Skeletal muscle tissue (tissue), 4 donors: ENCODE data around the gene PRKG1. TPM values are rescaled to one million over a fixed set of nuclear protein-coding genes. Genes with fewer than 3 reads are reported as not detected.

Experiments used
- H3K27ac ChIP-seq: one replicate; pipeline ENCODE4 v1.7.0; 2013; ENCODE audit warnings: mild to moderate bottlenecking, low read depth, low read length, inconsistent platforms
- H3K27me3 ChIP-seq, 3 donors: one replicate each; pipeline ENCODE4 v1.7.0; 2013; ENCODE audit warnings: low read length in 3 of 3; ENCODE audit not compliant: control insufficient read depth in 3 of 3, insufficient read depth in 3 of 3
- H3K36me3 ChIP-seq, 3 donors: one replicate each; pipeline ENCODE4 v1.7.0; 2013; ENCODE audit warnings: low read length in 3 of 3; ENCODE audit not compliant: control insufficient read depth in 3 of 3, insufficient read depth in 3 of 3
- H3K4me1 ChIP-seq, 3 donors: one replicate each; pipeline ENCODE4 v1.7.0; 2013; ENCODE audit warnings: low read length in 3 of 3, mild to moderate bottlenecking in 3 of 3; ENCODE audit not compliant: control insufficient read depth in 3 of 3, insufficient read depth in 3 of 3
- H3K4me3 ChIP-seq, 3 donors: one replicate each; pipeline ENCODE4 v1.7.0; 2013; ENCODE audit warnings: low read length in 3 of 3
- H3K9ac ChIP-seq, 3 donors: one replicate each; pipeline ENCODE4 v1.7.0; 2013; ENCODE audit warnings: low read length in 3 of 3, mild to moderate bottlenecking in 3 of 3, moderate library complexity in 2 of 3, low read depth in 1 of 3
- H3K9me3 ChIP-seq, 3 donors: one replicate each; pipeline ENCODE4 v1.7.0; 2013; ENCODE audit warnings: low read length in 3 of 3; ENCODE audit not compliant: control insufficient read depth in 3 of 3
- total RNA-seq: library from RNA; depleted of rRNA; stranded (reverse); fragments of >200 nt; gene quantifications from one replicate; pipeline ENCODE4 v1.2.3, GENCODE V29; 2014
- donor health status: Osteomylitis.

The PRKG1 gene
- total RNA-seq, 1 donor from 2014 or later, result 44.9 TPM

GRCh38 chr10:52110576-52110975 is 1036.3 kb downstream of the PRKG1 start:
- no peaks in the 10 kb centered on the region for H3K36me3 ChIP-seq
- no peak overlapping the region for H3K9ac ChIP-seq
- H3K27ac ChIP-seq, result peak overlapping the region; percentile 61
- H3K9me3 ChIP-seq, result no peaks in the 10 kb centered on the region
- no peaks in the 10 kb centered on the region for H3K27me3 ChIP-seq
- peaks cover 7 to 33% (median 14%) of the 10 kb centered on the region in 3 donors for H3K4me1 ChIP-seq
- H3K4me3 ChIP-seq, result peak overlapping the region in 2 of 3 donors; percentile 31 to 34

GRCh38 chr10:52111101-52111891 is 1037.0 kb downstream of the PRKG1 start:
- no peaks in the 10 kb centered on the region for H3K27me3 ChIP-seq
- peaks cover 7 to 29% (median 11%) of the 10 kb centered on the region in 3 donors for H3K4me1 ChIP-seq
- no peak overlapping the region for H3K4me3 ChIP-seq
- no peaks in the 10 kb centered on the region for H3K9me3 ChIP-seq
- peak overlapping the region; percentile 61 for H3K27ac ChIP-seq
- H3K9ac ChIP-seq, result no peak overlapping the region
- H3K36me3 ChIP-seq, result no peaks in the 10 kb centered on the region

GRCh38 chr10:52115823-52116222 is 1041.5 kb downstream of the PRKG1 start:
- Histone ChIP-seq H3K4me3 (no peak overlapping the region), H3K27ac (no peak overlapping the region), H3K4me1 (peaks cover 6 to 16% (median 7%) of the 10 kb centered on the region in 3 donors), H3K9me3 (no peaks in the 10 kb centered on the region), H3K27me3 (no peaks in the 10 kb centered on the region), H3K9ac (no peak overlapping the region), H3K36me3 (no peaks in the 10 kb centered on the region)

- no peaks in the 10 kb centered on the region for H3K9me3 ChIP-seq
- no peaks in the 10 kb centered on the region for H3K27me3 ChIP-seq
- H3K9ac ChIP-seq, result no peak overlapping the region
Observed at GRCh38 chr10:52119507-52119906, 1045.2 kb downstream of the PRKG1 start.

GRCh38 chr10:52121688-52122087 is 1047.4 kb downstream of the PRKG1 start:
- no peak overlapping the region for H3K9ac ChIP-seq
- no peaks in the 10 kb centered on the region for H3K36me3 ChIP-seq
- no peaks in the 10 kb centered on the region for H3K9me3 ChIP-seq
- H3K27ac ChIP-seq, result peak overlapping the region; percentile 15
- H3K27me3 ChIP-seq, result no peaks in the 10 kb centered on the region
- H3K4me3 ChIP-seq, result no peak overlapping the region
- H3K4me1 ChIP-seq, result peaks cover 3 to 17% (median 10%) of the 10 kb centered on the region in 3 donors

More at GRCh38 chr10:52119507-52119906, 1045.2 kb downstream of the PRKG1 start:
- H3K4me1 ChIP-seq, result peaks cover 5 to 17% (median 10%) of the 10 kb centered on the region in 3 donors
- H3K36me3 ChIP-seq, result no peaks in the 10 kb centered on the region
- no peak overlapping the region for H3K4me3 ChIP-seq
- no peak overlapping the region for H3K27ac ChIP-seq

- no peaks in the 10 kb centered on the region for H3K36me3 ChIP-seq
- no peaks in the 10 kb centered on the region for H3K9me3 ChIP-seq
- peak overlapping the region; percentile 75 to 90 (median 82) for H3K9ac ChIP-seq
- H3K4me1 ChIP-seq, result peaks cover 3 to 5% (median 4%) of the 10 kb centered on the region in 3 donors
- H3K27ac ChIP-seq, result peak overlapping the region; percentile 87
- no peaks in the 10 kb centered on the region for H3K27me3 ChIP-seq
- H3K4me3 ChIP-seq, result peak overlapping the region; percentile 56 to 79 (median 72)
Observed at GRCh38 chr10:52128056-52128683, 1053.9 kb downstream of the PRKG1 start.

- Histone ChIP-seq H3K36me3 (peaks cover 0 to 3% (median 0%) of the 10 kb centered on the region in 3 donors), H3K9me3 (no peaks in the 10 kb centered on the region), H3K4me3 (peak overlapping the region; percentile 56 to 79 (median 72)), H3K27me3 (no peaks in the 10 kb centered on the region), H3K27ac (peak overlapping the region; percentile 87), H3K4me1 (peaks cover 3 to 5% (median 4%) of the 10 kb centered on the region in 3 donors), H3K9ac (peak overlapping the region; percentile 35 to 82 (median 75))
Observed at GRCh38 chr10:52129410-52130178, 1055.3 kb downstream of the PRKG1 start.

- no peak overlapping the region for H3K4me3 ChIP-seq
- peaks cover 0 to 4% (median 0%) of the 10 kb centered on the region in 3 donors for H3K36me3 ChIP-seq
- H3K9ac ChIP-seq, result no peak overlapping the region
- H3K4me1 ChIP-seq, result peaks cover 0 to 5% (median 0%) of the 10 kb centered on the region in 3 donors
- no peaks in the 10 kb centered on the region for H3K9me3 ChIP-seq
- no peaks in the 10 kb centered on the region for H3K27me3 ChIP-seq
- no peak overlapping the region for H3K27ac ChIP-seq
Observed at GRCh38 chr10:52135101-52135500, 1060.8 kb downstream of the PRKG1 start.

GRCh38 chr10:52136921-52137320 is 1062.6 kb downstream of the PRKG1 start:
- Histone ChIP-seq H3K9ac (no peak overlapping the region), H3K4me1 (no peaks in the 10 kb centered on the region), H3K36me3 (peaks cover 0 to 4% (median 0%) of the 10 kb centered on the region in 3 donors), H3K27ac (no peak overlapping the region), H3K27me3 (no peaks in the 10 kb centered on the region), H3K4me3 (no peak overlapping the region), H3K9me3 (no peaks in the 10 kb centered on the region)
